ENCODE measurements around the gene G0S2. TPM values are rescaled to one million over a fixed set of nuclear protein-coding genes. Genes with fewer than 3 reads are reported as not detected.

G0S2 gene
- polyA plus RNA-seq, 1 donor (not counting 4 experiments of a cell fraction or from before 2014, with no cell fraction given), result 46.2 TPM

- DNase-seq (ENCODE audit: low read depth, low spot score), result no peak
Observed at GRCh38 chr1:209627732-209628196, 47.4 kb upstream of the G0S2 start.

GRCh38 chr1:209628618-209629299, 46.5 kb upstream of the G0S2 start:
- no peak for DNase-seq (ENCODE audit: low read depth, low spot score)
- dilution Hi-C loops (cut with MboI; ENCODE audit: extremely low pct_ligation_motif_present, low sequenced_read_pairs), result no loop called here
- FAIRE-seq, result peak; percentile 44
- no peak overlapping the region for H3K4me3 ChIP-seq (ENCODE audit: control insufficient read depth in 2 of 3, extremely low read depth in 1 of 3, insufficient read depth in 2 of 3, low read depth in 1 of 3, low read length in 3 of 3)
- no peaks in the 10 kb centered on the region for H3K9me1 ChIP-seq (ENCODE audit: control insufficient read depth, extremely low read depth, insufficient read depth, low read length)
- no peak overlapping the region for H3K9ac ChIP-seq (ENCODE audit: control insufficient read depth, extremely low read depth, insufficient read depth, low read length)
- peaks cover 63 to 97% of the 10 kb centered on the region in 2 experiments for H3K36me3 ChIP-seq (ENCODE audit: control insufficient read depth in 2 of 2, extremely low read depth in 1 of 2, insufficient read depth in 2 of 2, low read length in 2 of 2)
- peaks cover 1% of the 10 kb centered on the region for H3K79me2 ChIP-seq (ENCODE audit: control insufficient read depth, insufficient read depth, low read length)
- H3K4me1 ChIP-seq (ENCODE audit: control insufficient read depth, extremely low read depth, insufficient read depth, low read length), result no peaks in the 10 kb centered on the region
- no peaks in the 10 kb centered on the region for H3K27me3 ChIP-seq (ENCODE audit: control insufficient read depth, extremely low read depth, insufficient read depth, low read length)
- no peak for TF ChIP-seq CTCF (optimal IDR thresholded peaks at IDR 0.05 in 1 of 3, IDR thresholded peaks at IDR 0.05 in 1 of 3, conservative IDR thresholded peaks at IDR 0.05 in 1 of 3; ENCODE audit: extremely low read depth in 1 of 3, insufficient read depth in 2 of 3, low read length in 3 of 3)
- no peak for TF ChIP-seq EZH2 (IDR thresholded peaks at IDR 0.05; ENCODE audit: low read length)
- H4K20me1 ChIP-seq (ENCODE audit: control insufficient read depth, extremely low read depth, insufficient read depth, low read length), result peaks cover 93% of the 10 kb centered on the region
- H2AFZ ChIP-seq (ENCODE audit: control insufficient read depth, low read length), result no peak overlapping the region
- no peaks in the 10 kb centered on the region for H3K9me3 ChIP-seq (ENCODE audit: control insufficient read depth, low read depth, low read length)
- no peak overlapping the region for H3K4me2 ChIP-seq (ENCODE audit: control insufficient read depth, extremely low read depth, insufficient read depth, low read depth, low read length)
- no peak overlapping the region for H3K27ac ChIP-seq (ENCODE audit: control insufficient read depth, insufficient read depth, low read length)

More at GRCh38 chr1:209627732-209628196, 47.4 kb upstream of the G0S2 start:
- H3K79me2 ChIP-seq (ENCODE audit: control insufficient read depth, insufficient read depth, low read length), result peaks cover 1% of the 10 kb centered on the region
- H3K36me3 ChIP-seq (ENCODE audit: control insufficient read depth in 2 of 2, extremely low read depth in 1 of 2, insufficient read depth in 2 of 2, low read length in 2 of 2), result peaks cover 68 to 97% of the 10 kb centered on the region in 2 experiments
- no peaks in the 10 kb centered on the region for H3K4me1 ChIP-seq (ENCODE audit: control insufficient read depth, extremely low read depth, insufficient read depth, low read length)
- no peaks in the 10 kb centered on the region for H3K9me3 ChIP-seq (ENCODE audit: control insufficient read depth, low read depth, low read length)
- no peak overlapping the region for H2AFZ ChIP-seq (ENCODE audit: control insufficient read depth, low read length)
- no peaks in the 10 kb centered on the region for H3K9me1 ChIP-seq (ENCODE audit: control insufficient read depth, extremely low read depth, insufficient read depth, low read length)
- no peak for TF ChIP-seq EZH2 (IDR thresholded peaks at IDR 0.05; ENCODE audit: low read length)
- peak in 2 of 3 experiments; percentile 93 to 97 for TF ChIP-seq CTCF (optimal IDR thresholded peaks at IDR 0.05 in 1 of 3, IDR thresholded peaks at IDR 0.05 in 1 of 3, conservative IDR thresholded peaks at IDR 0.05 in 1 of 3; ENCODE audit: extremely low read depth in 1 of 3, insufficient read depth in 2 of 3, low read length in 3 of 3)
- peak; percentile 71 for FAIRE-seq
- no peak overlapping the region for H3K4me3 ChIP-seq (ENCODE audit: control insufficient read depth in 2 of 3, extremely low read depth in 1 of 3, insufficient read depth in 2 of 3, low read depth in 1 of 3, low read length in 3 of 3)
- H3K27ac ChIP-seq (ENCODE audit: control insufficient read depth, insufficient read depth, low read length), result peak overlapping the region; percentile 25
- H3K9ac ChIP-seq (ENCODE audit: control insufficient read depth, extremely low read depth, insufficient read depth, low read length), result no peak overlapping the region
- H3K4me2 ChIP-seq (ENCODE audit: control insufficient read depth, extremely low read depth, insufficient read depth, low read depth, low read length), result no peak overlapping the region
- dilution Hi-C loops (cut with MboI; ENCODE audit: extremely low pct_ligation_motif_present, low sequenced_read_pairs), result no loop called here
- H3K27me3 ChIP-seq (ENCODE audit: control insufficient read depth, extremely low read depth, insufficient read depth, low read length), result no peaks in the 10 kb centered on the region
- peaks cover 93% of the 10 kb centered on the region for H4K20me1 ChIP-seq (ENCODE audit: control insufficient read depth, extremely low read depth, insufficient read depth, low read length)
